ENCODE measurements around the gene POPDC2. TPM values are rescaled to one million over a fixed set of nuclear protein-coding genes. Genes with fewer than 3 reads are reported as not detected.

POPDC2 gene
- total and polyA plus RNA-seq, 10 of the 15 experiments (the other 5 are each of a cell fraction or from before 2014, with no cell fraction given), result 1.8 to 12.7 (median 3.5) TPM

DNA sequence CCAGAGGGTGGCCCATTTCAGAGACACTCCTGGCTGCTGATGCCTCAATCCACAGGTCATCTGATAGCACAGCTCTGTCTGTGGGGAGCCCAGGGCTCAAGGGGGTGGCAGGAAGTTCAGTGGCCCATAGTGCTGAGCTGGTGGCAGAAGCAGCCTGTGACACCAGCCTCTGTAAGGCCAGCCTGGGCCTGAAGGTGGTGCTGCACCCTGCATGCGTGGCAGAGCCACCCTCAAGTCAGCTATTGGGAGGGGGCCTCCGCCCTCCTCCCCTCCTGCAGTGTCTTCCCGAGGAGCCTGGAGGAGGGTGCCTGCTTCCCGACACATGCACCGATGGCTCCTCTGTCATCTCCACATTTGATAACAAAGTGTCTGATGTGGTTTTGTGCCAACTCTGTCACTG, 59.7 kb downstream of the POPDC2 start (continued):
- TF ChIP-seq ZSCAN29 (IDR thresholded peaks at IDR 0.05), result no peak
- TF ChIP-seq, protein P1, sequence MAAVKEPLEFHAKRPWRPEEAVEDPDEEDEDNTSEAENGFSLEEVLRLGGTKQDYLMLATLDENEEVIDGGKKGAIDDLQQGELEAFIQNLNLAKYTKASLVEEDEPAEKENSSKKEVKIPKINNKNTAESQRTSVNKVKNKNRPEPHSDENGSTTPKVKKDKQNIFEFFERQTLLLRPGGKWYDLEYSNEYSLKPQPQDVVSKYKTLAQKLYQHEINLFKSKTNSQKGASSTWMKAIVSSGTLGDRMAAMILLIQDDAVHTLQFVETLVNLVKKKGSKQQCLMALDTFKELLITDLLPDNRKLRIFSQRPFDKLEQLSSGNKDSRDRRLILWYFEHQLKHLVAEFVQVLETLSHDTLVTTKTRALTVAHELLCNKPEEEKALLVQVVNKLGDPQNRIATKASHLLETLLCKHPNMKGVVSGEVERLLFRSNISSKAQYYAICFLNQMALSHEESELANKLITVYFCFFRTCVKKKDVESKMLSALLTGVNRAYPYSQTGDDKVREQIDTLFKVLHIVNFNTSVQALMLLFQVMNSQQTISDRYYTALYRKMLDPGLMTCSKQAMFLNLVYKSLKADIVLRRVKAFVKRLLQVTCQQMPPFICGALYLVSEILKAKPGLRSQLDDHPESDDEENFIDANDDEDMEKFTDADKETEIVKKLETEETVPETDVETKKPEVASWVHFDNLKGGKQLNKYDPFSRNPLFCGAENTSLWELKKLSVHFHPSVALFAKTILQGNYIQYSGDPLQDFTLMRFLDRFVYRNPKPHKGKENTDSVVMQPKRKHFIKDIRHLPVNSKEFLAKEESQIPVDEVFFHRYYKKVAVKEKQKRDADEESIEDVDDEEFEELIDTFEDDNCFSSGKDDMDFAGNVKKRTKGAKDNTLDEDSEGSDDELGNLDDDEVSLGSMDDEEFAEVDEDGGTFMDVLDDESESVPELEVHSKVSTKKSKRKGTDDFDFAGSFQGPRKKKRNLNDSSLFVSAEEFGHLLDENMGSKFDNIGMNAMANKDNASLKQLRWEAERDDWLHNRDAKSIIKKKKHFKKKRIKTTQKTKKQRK (IDR thresholded peaks at IDR 0.05; ENCODE audit: low read depth, low read length), result no peak
- 0 out of 2 replicates have a peak, but pooled peaks have one; percentile 12 for TF ChIP-seq IRF4 (IDR thresholded peaks at IDR 0.05; ENCODE audit: low read depth, low read length)
- TF ChIP-seq, protein P2, sequence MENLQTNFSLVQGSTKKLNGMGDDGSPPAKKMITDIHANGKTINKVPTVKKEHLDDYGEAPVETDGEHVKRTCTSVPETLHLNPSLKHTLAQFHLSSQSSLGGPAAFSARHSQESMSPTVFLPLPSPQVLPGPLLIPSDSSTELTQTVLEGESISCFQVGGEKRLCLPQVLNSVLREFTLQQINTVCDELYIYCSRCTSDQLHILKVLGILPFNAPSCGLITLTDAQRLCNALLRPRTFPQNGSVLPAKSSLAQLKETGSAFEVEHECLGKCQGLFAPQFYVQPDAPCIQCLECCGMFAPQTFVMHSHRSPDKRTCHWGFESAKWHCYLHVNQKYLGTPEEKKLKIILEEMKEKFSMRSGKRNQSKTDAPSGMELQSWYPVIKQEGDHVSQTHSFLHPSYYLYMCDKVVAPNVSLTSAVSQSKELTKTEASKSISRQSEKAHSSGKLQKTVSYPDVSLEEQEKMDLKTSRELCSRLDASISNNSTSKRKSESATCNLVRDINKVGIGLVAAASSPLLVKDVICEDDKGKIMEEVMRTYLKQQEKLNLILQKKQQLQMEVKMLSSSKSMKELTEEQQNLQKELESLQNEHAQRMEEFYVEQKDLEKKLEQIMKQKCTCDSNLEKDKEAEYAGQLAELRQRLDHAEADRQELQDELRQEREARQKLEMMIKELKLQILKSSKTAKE (IDR thresholded peaks at IDR 0.05; ENCODE audit: low read depth, poor library complexity, severe bottlenecking), result peak; percentile 24
- peak; percentile 80; the same call in 1 of the 2 replicates for TF ChIP-seq GATAD2B (conservative IDR thresholded peaks at IDR 0.05; ENCODE audit: low read depth)
- TF ChIP-seq DPF2 (IDR thresholded peaks at IDR 0.05), result peak; percentile 69; the same call in 1 of the 2 replicates
- no peak for TF ChIP-seq FOS (IDR thresholded peaks at IDR 0.05; ENCODE audit: borderline replicate concordance, extremely low read depth, insufficient read length)
- no peak for TF ChIP-seq ZNF274 (IDR thresholded peaks at IDR 0.05; ENCODE audit: insufficient read depth, insufficient read length)
- TF ChIP-seq HDGF (IDR thresholded peaks at IDR 0.05), result peak; percentile 68
- TF ChIP-seq CREB1 (IDR thresholded peaks at IDR 0.05; ENCODE audit: low read depth), result 0 out of 2 replicates have a peak, but pooled peaks have one; percentile 10
- TF ChIP-seq NR2F1 (conservative IDR thresholded peaks at IDR 0.05), result 0 out of 2 replicates have a peak, but pooled peaks have one; percentile 24
- TF ChIP-seq ZNF207 (IDR thresholded peaks at IDR 0.05; ENCODE audit: borderline replicate concordance), result peak; percentile 84
- peak; percentile 75; the same call in 1 of the 2 replicates for TF ChIP-seq SMC3 (IDR thresholded peaks at IDR 0.05; ENCODE audit: borderline replicate concordance, low read length)
- TF ChIP-seq LARP7 (IDR thresholded peaks at IDR 0.05), result peak; percentile 55; the same call in 1 of the 2 replicates
- TF ChIP-seq RBBP5 (conservative IDR thresholded peaks at IDR 0.05), result no peak
- no peak for TF ChIP-seq KLF5 (IDR thresholded peaks at IDR 0.05; ENCODE audit: partially characterized antibody)
- no peak for TF ChIP-seq HDAC6 (IDR thresholded peaks at IDR 0.05; ENCODE audit: unreplicated experiment)
- TF ChIP-seq, protein P3, sequence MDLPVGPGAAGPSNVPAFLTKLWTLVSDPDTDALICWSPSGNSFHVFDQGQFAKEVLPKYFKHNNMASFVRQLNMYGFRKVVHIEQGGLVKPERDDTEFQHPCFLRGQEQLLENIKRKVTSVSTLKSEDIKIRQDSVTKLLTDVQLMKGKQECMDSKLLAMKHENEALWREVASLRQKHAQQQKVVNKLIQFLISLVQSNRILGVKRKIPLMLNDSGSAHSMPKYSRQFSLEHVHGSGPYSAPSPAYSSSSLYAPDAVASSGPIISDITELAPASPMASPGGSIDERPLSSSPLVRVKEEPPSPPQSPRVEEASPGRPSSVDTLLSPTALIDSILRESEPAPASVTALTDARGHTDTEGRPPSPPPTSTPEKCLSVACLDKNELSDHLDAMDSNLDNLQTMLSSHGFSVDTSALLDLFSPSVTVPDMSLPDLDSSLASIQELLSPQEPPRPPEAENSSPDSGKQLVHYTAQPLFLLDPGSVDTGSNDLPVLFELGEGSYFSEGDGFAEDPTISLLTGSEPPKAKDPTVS (IDR thresholded peaks at IDR 0.05; ENCODE audit: low read depth, low read length), result no peak
- TF ChIP-seq CHD1 (IDR thresholded peaks at IDR 0.05; ENCODE audit: low read depth, low read length), result no peak
- TF ChIP-seq, protein P4, sequence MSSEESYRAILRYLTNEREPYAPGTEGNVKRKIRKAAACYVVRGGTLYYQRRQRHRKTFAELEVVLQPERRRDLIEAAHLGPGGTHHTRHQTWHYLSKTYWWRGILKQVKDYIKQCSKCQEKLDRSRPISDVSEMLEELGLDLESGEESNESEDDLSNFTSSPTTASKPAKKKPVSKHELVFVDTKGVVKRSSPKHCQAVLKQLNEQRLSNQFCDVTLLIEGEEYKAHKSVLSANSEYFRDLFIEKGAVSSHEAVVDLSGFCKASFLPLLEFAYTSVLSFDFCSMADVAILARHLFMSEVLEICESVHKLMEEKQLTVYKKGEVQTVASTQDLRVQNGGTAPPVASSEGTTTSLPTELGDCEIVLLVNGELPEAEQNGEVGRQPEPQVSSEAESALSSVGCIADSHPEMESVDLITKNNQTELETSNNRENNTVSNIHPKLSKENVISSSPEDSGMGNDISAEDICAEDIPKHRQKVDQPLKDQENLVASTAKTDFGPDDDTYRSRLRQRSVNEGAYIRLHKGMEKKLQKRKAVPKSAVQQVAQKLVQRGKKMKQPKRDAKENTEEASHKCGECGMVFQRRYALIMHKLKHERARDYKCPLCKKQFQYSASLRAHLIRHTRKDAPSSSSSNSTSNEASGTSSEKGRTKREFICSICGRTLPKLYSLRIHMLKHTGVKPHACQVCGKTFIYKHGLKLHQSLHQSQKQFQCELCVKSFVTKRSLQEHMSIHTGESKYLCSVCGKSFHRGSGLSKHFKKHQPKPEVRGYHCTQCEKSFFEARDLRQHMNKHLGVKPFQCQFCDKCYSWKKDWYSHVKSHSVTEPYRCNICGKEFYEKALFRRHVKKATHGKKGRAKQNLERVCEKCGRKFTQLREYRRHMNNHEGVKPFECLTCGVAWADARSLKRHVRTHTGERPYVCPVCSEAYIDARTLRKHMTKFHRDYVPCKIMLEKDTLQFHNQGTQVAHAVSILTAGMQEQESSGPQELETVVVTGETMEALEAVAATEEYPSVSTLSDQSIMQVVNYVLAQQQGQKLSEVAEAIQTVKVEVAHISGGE (CRISPR knock-in tag; IDR thresholded peaks at IDR 0.05), result no peak
- TF ChIP-seq POLR2A (IDR thresholded peaks at IDR 0.05; ENCODE audit: low read depth, low read length), result peak; percentile 66
- 0 out of 2 replicates have a peak, but pooled peaks have one; percentile 14 for TF ChIP-seq RAD51 (IDR thresholded peaks at IDR 0.05)
